Right atrium auricular region (tissue), 2 donors: ENCODE data around the gene RAB11FIP4. TPM values are rescaled to one million over a fixed set of nuclear protein-coding genes. Genes with fewer than 3 reads are reported as not detected.

Experiments used
- DNase-seq: peaks from one replicate; pipeline ENCODE4 v3.0.0-alpha.2; 2019; ENCODE audit warnings: low spot score
- H3K27ac ChIP-seq, 2 donors: fragments of 200-600 bp; sonication (generic); 1 replicate in 1 of 2; 2 replicates in 1 of 2; pipeline ENCODE4 v1.5.1; 2016 to 2019
- H3K27me3 ChIP-seq, 2 donors: fragments of 200-600 bp; sonication (generic); one replicate each; pipeline versions ENCODE4 v1.5.1 to v1.6.0; 2017 to 2019
- H3K36me3 ChIP-seq: fragments of 200-600 bp; sonication (generic); one replicate; pipeline ENCODE4 v1.5.1; 2016
- H3K4me1 ChIP-seq, 2 donors: fragments of 200-600 bp; sonication (generic); one replicate each; pipeline versions ENCODE4 v1.5.1 to v1.6.0; 2017 to 2019
- H3K4me3 ChIP-seq, 2 donors: fragments of 200-600 bp; sonication (generic); 1 replicate in 1 of 2; 2 replicates in 1 of 2; pipeline ENCODE4 v1.5.1; 2017 to 2019; ENCODE audit warnings: mild to moderate bottlenecking in 1 of 2, moderate library complexity in 1 of 2
- H3K9me3 ChIP-seq, 2 donors: fragments of 200-600 bp; sonication (generic); one replicate each; pipeline ENCODE4 v1.5.1; 2019
- CTCF ChIP-seq, 2 donors: fragments of 200-600 bp; sonication (generic); IDR thresholded peaks; one replicate each; pipeline ENCODE4 v1.5.1; 2019; ENCODE audit warnings: antibody characterized with exemption in 2 of 2
- total RNA-seq, 2 donors: library from RNA; depleted of rRNA; stranded (reverse); fragments of >200 nt; gene quantifications; one replicate each; pipeline ENCODE4 v1.1.0, GENCODE V29; 2016

The RAB11FIP4 gene
- total RNA-seq, 2 donors from 2014 or later = 4.4 to 7.2 TPM

GRCh38 chr17:31534223-31534888 is 142.9 kb downstream of the RAB11FIP4 start:
- peaks cover 0 to 12% of the 10 kb centered on the region in 2 donors for H3K4me1 ChIP-seq
- H3K27ac ChIP-seq = no peak overlapping the region
- H3K9me3 ChIP-seq = no peaks in the 10 kb centered on the region
- TF ChIP-seq CTCF (IDR thresholded peaks at IDR 0.05) = no peak
- no peaks in the 10 kb centered on the region for H3K36me3 ChIP-seq
- DNase-seq = no peak
- no peaks in the 10 kb centered on the region for H3K27me3 ChIP-seq
- H3K4me3 ChIP-seq = no peak overlapping the region

GRCh38 chr17:31535581-31535981 is 144.1 kb downstream of the RAB11FIP4 start:
- H3K4me1 ChIP-seq = peaks cover 0 to 12% of the 10 kb centered on the region in 2 donors
- no peak overlapping the region for H3K4me3 ChIP-seq
- H3K27me3 ChIP-seq = no peaks in the 10 kb centered on the region
- H3K9me3 ChIP-seq = no peaks in the 10 kb centered on the region
- H3K27ac ChIP-seq = no peak overlapping the region
- H3K36me3 ChIP-seq = no peaks in the 10 kb centered on the region
- DNase-seq = no peak
- TF ChIP-seq CTCF (IDR thresholded peaks at IDR 0.05) = no peak

- no peak overlapping the region for H3K27ac ChIP-seq
- no peaks in the 10 kb centered on the region for H3K36me3 ChIP-seq
- no peaks in the 10 kb centered on the region for H3K27me3 ChIP-seq
- H3K4me3 ChIP-seq = no peak overlapping the region
- no peaks in the 10 kb centered on the region for H3K9me3 ChIP-seq
- no peak for TF ChIP-seq CTCF (IDR thresholded peaks at IDR 0.05)
- no peak for DNase-seq
- peaks cover 0 to 12% of the 10 kb centered on the region in 2 donors for H3K4me1 ChIP-seq
Observed at GRCh38 chr17:31536451-31536850, 145.0 kb downstream of the RAB11FIP4 start.

GRCh38 chr17:31537565-31538011 is 146.1 kb downstream of the RAB11FIP4 start:
- no peak overlapping the region for H3K27ac ChIP-seq
- DNase-seq = no peak
- H3K4me1 ChIP-seq = peaks cover 0 to 12% of the 10 kb centered on the region in 2 donors
- H3K4me3 ChIP-seq = no peak overlapping the region
- H3K27me3 ChIP-seq = no peaks in the 10 kb centered on the region
- H3K9me3 ChIP-seq = no peaks in the 10 kb centered on the region
- no peaks in the 10 kb centered on the region for H3K36me3 ChIP-seq
- TF ChIP-seq CTCF (IDR thresholded peaks at IDR 0.05) = no peak

GRCh38 chr17:31538080-31538762 is 146.7 kb downstream of the RAB11FIP4 start:
- H3K36me3 ChIP-seq = no peaks in the 10 kb centered on the region
- H3K27me3 ChIP-seq = no peaks in the 10 kb centered on the region
- H3K4me3 ChIP-seq = no peak overlapping the region
- TF ChIP-seq CTCF (IDR thresholded peaks at IDR 0.05) = no peak
- H3K9me3 ChIP-seq = no peaks in the 10 kb centered on the region
- H3K27ac ChIP-seq = no peak overlapping the region
- H3K4me1 ChIP-seq = peaks cover 0 to 11% of the 10 kb centered on the region in 2 donors
- no peak for DNase-seq
